Germinal center (tissue), 1 donor: ENCODE results near the gene NCR2.

Source experiments
- DNase-seq: peaks from one replicate; pipeline ENCODE4 v3.0.0; 2012; ENCODE audit warnings: mixed read lengths, low spot score

The NCR2 gene

GRCh38 chr6:41331401-41332150, 3.8 kb upstream of the NCR2 start:
- no peak for DNase-seq

GRCh38 chr6:41332241-41332640, 3.2 kb upstream of the NCR2 start:
- no peak for DNase-seq

GRCh38 chr6:41332842-41333736, 2.3 kb upstream of the NCR2 start:
- no peak for DNase-seq

GRCh38 chr6:41334482-41335040, 847 bp upstream of the NCR2 start:
- no peak for DNase-seq

GRCh38 chr6:41335943-41336342, 535 bp downstream of the NCR2 start:
- no peak for DNase-seq

- no peak for DNase-seq
Measured at GRCh38 chr6:41336824-41337223, 1.4 kb downstream of the NCR2 start.

- DNase-seq, result no peak
Measured at GRCh38 chr6:41337709-41338108, 2.3 kb downstream of the NCR2 start.

- no peak for DNase-seq
Measured at GRCh38 chr6:41338659-41339058, 3.3 kb downstream of the NCR2 start.

- DNase-seq, result no peak
Measured at GRCh38 chr6:41341580-41341979, 6.2 kb downstream of the NCR2 start.

- DNase-seq, result no peak
Measured at GRCh38 chr6:41342241-41342640, 6.8 kb downstream of the NCR2 start.

GRCh38 chr6:41343641-41344187, 8.3 kb downstream of the NCR2 start:
- DNase-seq, result no peak

- no peak for DNase-seq
Measured at GRCh38 chr6:41344876-41345275, 9.5 kb downstream of the NCR2 start.

GRCh38 chr6:41345901-41346300, 10.5 kb downstream of the NCR2 start:
- DNase-seq, result no peak

- no peak for DNase-seq
Measured at GRCh38 chr6:41346441-41346840, 11.0 kb downstream of the NCR2 start.

GRCh38 chr6:41347378-41348050, 12.1 kb downstream of the NCR2 start:
- DNase-seq, result no peak

- no peak for DNase-seq
Measured at GRCh38 chr6:41348934-41349333, 13.5 kb downstream of the NCR2 start.

- no peak for DNase-seq
Measured at GRCh38 chr6:41352396-41352795, 17.0 kb downstream of the NCR2 start.

GRCh38 chr6:41352907-41353306, 17.5 kb downstream of the NCR2 start:
- DNase-seq, result no peak

GRCh38 chr6:41353333-41353732, 17.9 kb downstream of the NCR2 start:
- no peak for DNase-seq

- DNase-seq, result no peak
Measured at GRCh38 chr6:41355952-41356351, 20.5 kb downstream of the NCR2 start.

GRCh38 chr6:41356825-41357224, 21.4 kb downstream of the NCR2 start:
- no peak for DNase-seq

- no peak for DNase-seq
Measured at GRCh38 chr6:41358503-41358902, 23.1 kb downstream of the NCR2 start.
